GM23338 (cell line): ENCODE measurements around the gene CYP4F2. TPM values are rescaled to one million over a fixed set of nuclear protein-coding genes. Genes with fewer than 3 reads are reported as not detected.

Experiments
- ATAC-seq: fragments of 200-7000 bp; cut with Tn5 transposase; 3 replicates; pipeline ENCODE4 v1.9.1; 2020
- DNase-seq: peaks from one replicate; pipeline ENCODE4 v3.0.0-alpha.2; 2015; ENCODE audit warnings: low spot score
- H2AFZ ChIP-seq: fragments of 200-600 bp; sonication (generic); 2 replicates; pipeline ENCODE4 v1.8.0; 2016; ENCODE audit warnings: antibody characterized with exemption, mild to moderate bottlenecking, moderate library complexity
- H3F3A ChIP-seq: fragments of 200-600 bp; sonication (generic); replicated peaks from 2 replicates; pipeline ENCODE4 v1.8.0; 2017; ENCODE audit warnings: antibody characterized with exemption, mixed run types, low read depth
- H3K27ac ChIP-seq: fragments of 200-600 bp; sonication (generic); 2 replicates; pipeline ENCODE4 v1.6.1; 2016; ENCODE audit warnings: low read depth
- H3K27me3 ChIP-seq: fragments of 200-600 bp; sonication (generic); 2 replicates; pipeline ENCODE4 v1.8.0; 2016; ENCODE audit warnings: mild to moderate bottlenecking, mixed run types, moderate library complexity; ENCODE audit not compliant: insufficient read depth
- H3K36me3 ChIP-seq: fragments of 200-600 bp; sonication (generic); 2 replicates; pipeline ENCODE4 v1.8.0; 2016; ENCODE audit warnings: mild to moderate bottlenecking; ENCODE audit not compliant: insufficient read depth
- H3K4me1 ChIP-seq: fragments of 200-600 bp; sonication (generic); 2 replicates; pipeline ENCODE4 v1.8.0; 2016; ENCODE audit warnings: mild to moderate bottlenecking, moderate library complexity; ENCODE audit not compliant: insufficient read depth
- H3K4me2 ChIP-seq: fragments of 200-600 bp; sonication (generic); 2 replicates; pipeline ENCODE4 v1.7.1; 2017; ENCODE audit warnings: mixed run types
- H3K4me3 ChIP-seq: fragments of 200-600 bp; sonication (generic); 2 replicates; pipeline ENCODE4 v1.6.1; 2016; ENCODE audit warnings: mixed run types
- H3K79me2 ChIP-seq: fragments of 200-600 bp; sonication (generic); replicated peaks from 2 replicates; pipeline ENCODE4 v1.8.0; 2017; ENCODE audit warnings: mild to moderate bottlenecking; ENCODE audit not compliant: insufficient read depth
- H3K9me2 ChIP-seq: fragments of 200-600 bp; sonication (generic); 2 replicates; pipeline ENCODE4 v1.8.0; 2017; ENCODE audit not compliant: insufficient read depth
- H4K20me1 ChIP-seq: fragments of 200-600 bp; sonication (generic); replicated peaks from 2 replicates; pipeline ENCODE4 v1.8.0; 2017; ENCODE audit warnings: mild to moderate bottlenecking; ENCODE audit not compliant: insufficient read depth
- H3K27ac Mint-ChIP-seq: 2 replicates; pipeline ENCODE4 v1.8.0; 2020; ENCODE audit warnings: inconsistent platforms, mild to moderate bottlenecking, moderate library complexity, mixed read lengths
- H3K27me3 Mint-ChIP-seq: 3 replicates; pipeline ENCODE4 v1.8.0; 2022; ENCODE audit warnings: low read depth, mild to moderate bottlenecking, moderate library complexity, mixed read lengths, inconsistent platforms; ENCODE audit not compliant: insufficient read depth, poor library complexity
- H3K36me3 Mint-ChIP-seq: 3 replicates; pipeline ENCODE4 v1.8.0; 2021; ENCODE audit warnings: low read depth, mild to moderate bottlenecking, inconsistent platforms, moderate library complexity, mixed read lengths
- H3K4me1 Mint-ChIP-seq: 3 replicates; pipeline ENCODE4 v1.8.0; 2020; ENCODE audit warnings: mild to moderate bottlenecking, inconsistent platforms, mixed read lengths
- H3K4me3 Mint-ChIP-seq: 3 replicates; pipeline ENCODE4 v1.8.0; 2021; ENCODE audit warnings: moderate library complexity, mild to moderate bottlenecking, inconsistent platforms, mixed read lengths
- H3K9me3 Mint-ChIP-seq: 3 replicates; pipeline ENCODE4 v1.8.0; 2020; ENCODE audit warnings: moderate library complexity, mild to moderate bottlenecking, inconsistent platforms, mixed read lengths
- CREB1 ChIP-seq: fragments of 250-450 bp; sonication (Bioruptor Pico); IDR thresholded peaks from 2 replicates; pipeline ENCODE4 v1.5.0; 2020; ENCODE audit warnings: low read depth, mild to moderate bottlenecking, moderate library complexity
- polyA plus RNA-seq: library from polyadenylated mRNA; unstranded; fragments of >200 nt; fragmentation: Nextera tagmentation; extraction: Ambion mirVana; gene quantifications from 2 replicates; pipeline ENCODE4 v1.2.1, GENCODE V29; 2016
- total RNA-seq: library from RNA; depleted of rRNA; stranded (reverse); fragments of >200 nt; shearing (Covaris generic); gene quantifications from 2 replicates; pipeline ENCODE4 v1.2.3, GENCODE V29; 2014
- TF ChIP-seq, protein P1 (sequence below): fragments of 250-450 bp; sonication (Bioruptor Pico); IDR thresholded peaks from 2 replicates; pipeline ENCODE4 v1.5.0; 2020; ENCODE audit warnings: mild to moderate bottlenecking, moderate library complexity

Gene CYP4F2
- total and polyA plus RNA-seq, 2 experiments from 2014 or later, result not detected

DNA sequence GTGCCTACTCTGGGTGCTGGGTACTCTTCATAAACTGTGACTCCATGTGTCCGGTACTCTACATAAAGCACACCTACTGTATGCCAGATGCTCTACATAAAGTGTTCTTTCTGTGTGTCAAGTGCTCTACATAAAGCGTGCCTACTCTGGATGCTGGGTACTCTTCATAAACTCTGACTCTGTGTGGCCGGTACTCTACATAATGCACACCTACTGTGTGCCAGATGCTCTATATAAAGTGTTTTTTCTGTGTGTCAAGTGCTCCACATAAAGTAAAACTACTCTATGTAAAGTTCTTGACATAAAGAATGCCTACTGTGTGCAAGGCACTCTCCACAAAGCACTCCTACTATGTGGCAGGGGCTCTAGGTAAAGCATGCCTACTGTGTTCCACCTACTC is 38.3 kb upstream of the CYP4F2 start (continued):
- TF ChIP-seq, protein P1, sequence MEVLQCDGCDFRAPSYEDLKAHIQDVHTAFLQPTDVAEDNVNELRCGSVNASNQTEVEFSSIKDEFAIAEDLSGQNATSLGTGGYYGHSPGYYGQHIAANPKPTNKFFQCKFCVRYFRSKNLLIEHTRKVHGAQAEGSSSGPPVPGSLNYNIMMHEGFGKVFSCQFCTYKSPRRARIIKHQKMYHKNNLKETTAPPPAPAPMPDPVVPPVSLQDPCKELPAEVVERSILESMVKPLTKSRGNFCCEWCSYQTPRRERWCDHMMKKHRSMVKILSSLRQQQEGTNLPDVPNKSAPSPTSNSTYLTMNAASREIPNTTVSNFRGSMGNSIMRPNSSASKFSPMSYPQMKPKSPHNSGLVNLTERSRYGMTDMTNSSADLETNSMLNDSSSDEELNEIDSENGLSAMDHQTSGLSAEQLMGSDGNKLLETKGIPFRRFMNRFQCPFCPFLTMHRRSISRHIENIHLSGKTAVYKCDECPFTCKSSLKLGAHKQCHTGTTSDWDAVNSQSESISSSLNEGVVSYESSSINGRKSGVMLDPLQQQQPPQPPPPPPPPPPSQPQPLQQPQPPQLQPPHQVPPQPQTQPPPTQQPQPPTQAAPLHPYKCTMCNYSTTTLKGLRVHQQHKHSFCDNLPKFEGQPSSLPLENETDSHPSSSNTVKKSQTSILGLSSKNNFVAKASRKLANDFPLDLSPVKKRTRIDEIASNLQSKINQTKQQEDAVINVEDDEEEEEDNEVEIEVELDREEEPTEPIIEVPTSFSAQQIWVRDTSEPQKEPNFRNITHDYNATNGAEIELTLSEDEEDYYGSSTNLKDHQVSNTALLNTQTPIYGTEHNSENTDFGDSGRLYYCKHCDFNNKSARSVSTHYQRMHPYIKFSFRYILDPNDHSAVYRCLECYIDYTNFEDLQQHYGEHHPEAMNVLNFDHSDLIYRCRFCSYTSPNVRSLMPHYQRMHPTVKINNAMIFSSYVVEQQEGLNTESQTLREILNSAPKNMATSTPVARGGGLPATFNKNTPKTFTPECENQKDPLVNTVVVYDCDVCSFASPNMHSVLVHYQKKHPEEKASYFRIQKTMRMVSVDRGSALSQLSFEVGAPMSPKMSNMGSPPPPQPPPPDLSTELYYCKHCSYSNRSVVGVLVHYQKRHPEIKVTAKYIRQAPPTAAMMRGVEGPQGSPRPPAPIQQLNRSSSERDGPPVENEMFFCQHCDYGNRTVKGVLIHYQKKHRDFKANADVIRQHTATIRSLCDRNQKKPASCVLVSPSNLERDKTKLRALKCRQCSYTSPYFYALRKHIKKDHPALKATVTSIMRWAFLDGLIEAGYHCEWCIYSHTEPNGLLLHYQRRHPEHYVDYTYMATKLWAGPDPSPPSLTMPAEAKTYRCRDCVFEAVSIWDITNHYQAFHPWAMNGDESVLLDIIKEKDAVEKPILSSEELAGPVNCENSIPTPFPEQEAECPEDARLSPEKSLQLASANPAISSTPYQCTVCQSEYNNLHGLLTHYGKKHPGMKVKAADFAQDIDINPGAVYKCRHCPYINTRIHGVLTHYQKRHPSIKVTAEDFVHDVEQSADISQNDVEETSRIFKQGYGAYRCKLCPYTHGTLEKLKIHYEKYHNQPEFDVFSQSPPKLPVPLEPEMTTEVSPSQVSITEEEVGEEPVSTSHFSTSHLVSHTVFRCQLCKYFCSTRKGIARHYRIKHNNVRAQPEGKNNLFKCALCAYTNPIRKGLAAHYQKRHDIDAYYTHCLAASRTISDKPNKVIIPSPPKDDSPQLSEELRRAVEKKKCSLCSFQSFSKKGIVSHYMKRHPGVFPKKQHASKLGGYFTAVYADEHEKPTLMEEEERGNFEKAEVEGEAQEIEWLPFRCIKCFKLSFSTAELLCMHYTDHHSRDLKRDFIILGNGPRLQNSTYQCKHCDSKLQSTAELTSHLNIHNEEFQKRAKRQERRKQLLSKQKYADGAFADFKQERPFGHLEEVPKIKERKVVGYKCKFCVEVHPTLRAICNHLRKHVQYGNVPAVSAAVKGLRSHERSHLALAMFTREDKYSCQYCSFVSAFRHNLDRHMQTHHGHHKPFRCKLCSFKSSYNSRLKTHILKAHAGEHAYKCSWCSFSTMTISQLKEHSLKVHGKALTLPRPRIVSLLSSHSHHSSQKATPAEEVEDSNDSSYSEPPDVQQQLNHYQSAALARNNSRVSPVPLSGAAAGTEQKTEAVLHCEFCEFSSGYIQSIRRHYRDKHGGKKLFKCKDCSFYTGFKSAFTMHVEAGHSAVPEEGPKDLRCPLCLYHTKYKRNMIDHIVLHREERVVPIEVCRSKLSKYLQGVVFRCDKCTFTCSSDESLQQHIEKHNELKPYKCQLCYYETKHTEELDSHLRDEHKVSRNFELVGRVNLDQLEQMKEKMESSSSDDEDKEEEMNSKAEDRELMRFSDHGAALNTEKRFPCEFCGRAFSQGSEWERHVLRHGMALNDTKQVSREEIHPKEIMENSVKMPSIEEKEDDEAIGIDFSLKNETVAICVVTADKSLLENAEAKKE (CRISPR knock-in tag), result no peak
- TF ChIP-seq CREB1 (CRISPR knock-in tag), result no peak

DNA sequence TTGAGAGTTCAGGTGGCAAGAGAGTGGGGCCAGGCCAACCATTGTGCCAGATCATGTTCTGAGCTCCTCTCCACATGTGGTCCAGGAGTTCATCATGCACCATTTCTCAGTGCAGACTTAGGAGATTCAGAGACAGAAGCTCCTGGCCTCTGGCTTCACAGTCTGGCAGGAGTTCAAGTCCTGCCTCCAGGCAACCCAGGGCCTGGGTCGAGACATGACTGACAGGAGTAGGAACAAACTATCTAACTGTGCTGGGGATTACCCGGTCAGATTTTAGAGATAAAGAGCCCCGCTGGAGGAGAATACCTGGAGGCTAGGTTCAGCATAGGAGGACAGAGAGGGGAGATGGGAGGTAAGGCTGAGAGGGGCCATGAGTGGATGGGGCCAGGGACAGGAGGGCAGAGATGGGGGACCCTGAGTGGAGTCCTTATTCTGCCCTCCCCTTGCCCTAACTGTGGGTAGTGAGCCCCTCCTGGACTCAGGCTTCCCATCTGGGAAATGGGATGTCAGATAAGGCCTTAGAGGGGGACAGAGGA is 37.4 kb upstream of the CYP4F2 start:
- Histone ChIP-seq H3K27me3 (no peaks in the 10 kb centered on the region), H3K79me2 (no peaks in the 10 kb centered on the region), H3K4me3 (no peak overlapping the region), H3K4me2 (no peak overlapping the region), H3K27ac (no peak overlapping the region), H3K36me3 (no peaks in the 10 kb centered on the region; the same call in 1 of the 2 replicates), H2AFZ (no peak overlapping the region), H4K20me1 (no peaks in the 10 kb centered on the region), H3F3A (no peaks in the 10 kb centered on the region), H3K4me1 (no peaks in the 10 kb centered on the region), H3K9me2 (no peaks in the 10 kb centered on the region)
- ATAC-seq (no peak), DNase-seq (no peak)
- Mint-ChIP-seq H3K27me3 (peaks cover 3% of the 10 kb centered on the region), H3K36me3 (peaks cover 17% of the 10 kb centered on the region), H3K4me3 (no peak overlapping the region), H3K9me3 (peaks cover 76% of the 10 kb centered on the region), H3K4me1 (no peaks in the 10 kb centered on the region), H3K27ac (no peak overlapping the region)
- TF ChIP-seq CREB1 (CRISPR knock-in tag), result no peak
- TF ChIP-seq, protein P1 (CRISPR knock-in tag), result no peak
